ENCODE measurements around the gene PPM1K. TPM values are rescaled to one million over a fixed set of nuclear protein-coding genes. Genes with fewer than 3 reads are reported as not detected.
A peak's percentile ranks its signal among the peaks of the same experiment; 100 is the strongest.

The PPM1K gene
- polyA plus RNA-seq, 1 experiment: 9.0 TPM

GRCh38 chr4:88244816-88245579 lies 39.4 kb downstream of the PPM1K start:
- Histone ChIP-seq H3K4me3 (ENCODE audit: low read depth, low read length) (no peak overlapping the region), H3K27me3 (ENCODE audit: control insufficient read depth, insufficient read depth, low read length) (no peaks in the 10 kb centered on the region), H3K36me3 (ENCODE audit: control insufficient read depth, insufficient read depth, low read length) (no peaks in the 10 kb centered on the region)
- no peak for DNase-seq (ENCODE audit: low read depth)
- ChIA-PET POLR2A (no interaction called here), CTCF (no interaction called here)
- TF ChIP-seq CTCF (IDR thresholded peaks at IDR 0.05; ENCODE audit: insufficient read depth, low read depth, low read length): no peak

- Histone ChIP-seq H3K4me3 (ENCODE audit: low read depth, low read length) (no peak overlapping the region), H3K27me3 (ENCODE audit: control insufficient read depth, insufficient read depth, low read length) (no peaks in the 10 kb centered on the region), H3K36me3 (ENCODE audit: control insufficient read depth, insufficient read depth, low read length) (no peaks in the 10 kb centered on the region)
- DNase-seq (ENCODE audit: low read depth): no peak
- CTCF ChIA-PET: no interaction called here
- POLR2A ChIA-PET: no interaction called here
- TF ChIP-seq CTCF (IDR thresholded peaks at IDR 0.05; ENCODE audit: insufficient read depth, low read depth, low read length): no peak
Observed at GRCh38 chr4:88244056-88244455, 40.3 kb downstream of the PPM1K start.

- ChIA-PET CTCF (interaction anchor here (1.0 kb wide), 1 partner anchor 10 kb away, joined by 3 read pairs; no protein-coding TSS in a partner anchor), POLR2A (no interaction called here)
- no peaks in the 10 kb centered on the region for H3K27me3 ChIP-seq (ENCODE audit: control insufficient read depth, insufficient read depth, low read length)
Observed at GRCh38 chr4:88242144-88242543, 42.2 kb downstream of the PPM1K start.

GRCh38 chr4:88240297-88240714 lies 44.1 kb downstream of the PPM1K start:
- DNase-seq (ENCODE audit: low read depth): no peak
- no peaks in the 10 kb centered on the region for H3K36me3 ChIP-seq (ENCODE audit: control insufficient read depth, insufficient read depth, low read length)
- TF ChIP-seq CTCF (IDR thresholded peaks at IDR 0.05; ENCODE audit: insufficient read depth, low read depth, low read length): no peak
- peaks cover 2% of the 10 kb centered on the region; the same call in 1 of the 2 replicates for H3K27me3 ChIP-seq (ENCODE audit: control insufficient read depth, insufficient read depth, low read length)
- ChIA-PET CTCF (no interaction called here), POLR2A (no interaction called here)
- no peak overlapping the region for H3K4me3 ChIP-seq (ENCODE audit: low read depth, low read length)

More at GRCh38 chr4:88242144-88242543, 42.2 kb downstream of the PPM1K start:
- H3K4me3 ChIP-seq (ENCODE audit: low read depth, low read length): no peak overlapping the region
- no peak for DNase-seq (ENCODE audit: low read depth)
- no peak for TF ChIP-seq CTCF (IDR thresholded peaks at IDR 0.05; ENCODE audit: insufficient read depth, low read depth, low read length)
- no peaks in the 10 kb centered on the region for H3K36me3 ChIP-seq (ENCODE audit: control insufficient read depth, insufficient read depth, low read length)

GRCh38 chr4:88230969-88231771 lies 53.2 kb downstream of the PPM1K start:
- H3K27me3 ChIP-seq (ENCODE audit: control insufficient read depth, insufficient read depth, low read length): peaks cover 2% of the 10 kb centered on the region; the same call in 1 of the 2 replicates
- H3K4me3 ChIP-seq (ENCODE audit: low read depth, low read length): peak overlapping the region; percentile 7
- no peak for TF ChIP-seq CTCF (IDR thresholded peaks at IDR 0.05; ENCODE audit: insufficient read depth, low read depth, low read length)
- DNase-seq (ENCODE audit: low read depth): no peak
- CTCF ChIA-PET: interaction anchor here (0.6 to 2.4 kb wide), 4 partner anchors 20 to 284 kb away, joined by 4 to 8 read pairs (median 6); partner anchors contain the start of gene HERC6
- H3K36me3 ChIP-seq (ENCODE audit: control insufficient read depth, insufficient read depth, low read length): no peaks in the 10 kb centered on the region
- POLR2A ChIA-PET: no interaction called here
